ENCODE measurements around the gene PABPN1L. TPM values are rescaled to one million over a fixed set of nuclear protein-coding genes. Genes with fewer than 3 reads are reported as not detected.
A peak's percentile ranks its signal among the peaks of the same experiment; 100 is the strongest.

Gene PABPN1L
- total and polyA plus RNA-seq, 2 of the 8 experiments (the other 6 are each of a cell fraction or from before 2014, with no cell fraction given): not detected

- CTCF ChIA-PET (ENCODE audit: partially characterized antibody): no interaction called here
- peak; percentile 68; the same call in 1 of the 2 replicates for TF ChIP-seq EGR1 (IDR thresholded peaks at IDR 0.05; ENCODE audit: borderline replicate concordance, low read depth, low read length)
These were observed 16.0 kb upstream of the PABPN1L start for GRCh38 chr16:88882358-88883030.

More at GRCh38 chr16:88882358-88883030, 16.0 kb upstream of the PABPN1L start:
- H2BK15ac ChIP-seq (ENCODE audit: low read length): no peak overlapping the region; the same call in 1 of the 2 replicates
- H3K4me1 ChIP-seq (replicated peaks in 1 of 4; ENCODE audit: control insufficient read depth in 3 of 4, insufficient read depth in 4 of 4, low read length in 3 of 4): peaks cover 0 to 9% (median 4%) of the 10 kb centered on the region in 4 experiments; a peak in 4 of 7 replicates
- no peaks in the 10 kb centered on the region; the same call in 1 of the 2 replicates for H3K23me2 ChIP-seq (ENCODE audit: low read depth, low read length)
- H4K91ac ChIP-seq (replicated peaks; ENCODE audit: insufficient read length, low read length): peak overlapping the region; percentile 85
- no peak overlapping the region for H3K4ac ChIP-seq (replicated peaks; ENCODE audit: insufficient read length, low read depth, low read length)
- H2AK5ac ChIP-seq (ENCODE audit: low read depth, low read length): peak overlapping the region; percentile 83; the same call in 1 of the 2 replicates
- H2BK5ac ChIP-seq (ENCODE audit: low read depth, low read length): no peak overlapping the region
- H3K27ac ChIP-seq (ENCODE audit: low read depth, low read length): no peak overlapping the region
- H2AFZ ChIP-seq (ENCODE audit: low read length): no peak overlapping the region
- peak overlapping the region; percentile 92; the same call in 1 of the 2 replicates for H2BK12ac ChIP-seq (ENCODE audit: low read depth, low read length)
- no peak overlapping the region for H3K9ac ChIP-seq (replicated peaks in 1 of 4; ENCODE audit: extremely low read depth in 1 of 4, low read depth in 3 of 4, low read length in 3 of 4)
- H4K5ac ChIP-seq (ENCODE audit: insufficient read length, low read depth, low read length): no peak overlapping the region
- POLR2A ChIA-PET (ENCODE audit: partially characterized antibody): interaction anchor here (1.1 kb wide), 1 partner anchor 21 kb away, joined by 5 read pairs; no protein-coding TSS in a partner anchor
- no peaks in the 10 kb centered on the region for H3K36me3 ChIP-seq (ENCODE audit: control insufficient read depth in 2 of 4, insufficient read depth in 4 of 4, low read length in 3 of 4)
- H3K9me3 ChIP-seq (ENCODE audit: insufficient read depth in 2 of 2, low read depth in 1 of 2, low read length in 1 of 2): no peaks in the 10 kb centered on the region
- H3K56ac ChIP-seq (replicated peaks; ENCODE audit: insufficient read length, low read depth, low read length): no peak overlapping the region
- H2BK20ac ChIP-seq (ENCODE audit: low read length): no peak overlapping the region
- no peak overlapping the region for H3K4me3 ChIP-seq (ENCODE audit: extremely low read depth in 1 of 4, insufficient read depth in 2 of 4, low read depth in 3 of 4, low read length in 4 of 4)
- no peak overlapping the region for H3K18ac ChIP-seq (ENCODE audit: extremely low read depth, low read length)
- no peak overlapping the region for H3K23ac ChIP-seq (ENCODE audit: insufficient read length)
- H3K14ac ChIP-seq (ENCODE audit: insufficient read length): no peak overlapping the region
- H3K4me2 ChIP-seq (ENCODE audit: insufficient read depth in 1 of 2, low read depth in 2 of 2, low read length in 2 of 2): no peak overlapping the region
- H3K79me1 ChIP-seq (ENCODE audit: low read depth, low read length): no peaks in the 10 kb centered on the region; the same call in 1 of the 2 replicates
- WGBS, 2 experiments (ENCODE audit: extremely low coverage in 1 of 2, insufficient coverage in 1 of 2, insufficient read length in 1 of 2, insufficient replicate concordance in 2 of 2, low coverage in 1 of 2, low lambda C conversion rate in 2 of 2, missing lambda C conversion rate in 1 of 2): 94% methylated on average over 24 of the region's 26 CpGs; no CpG with 5 or more reads in 1 of the 2 experiments
- H3K27me3 ChIP-seq (replicated peaks in 1 of 4; ENCODE audit: control insufficient read depth in 3 of 4, extremely low read depth in 1 of 4, insufficient read depth in 3 of 4, low read length in 3 of 4): peaks cover 0 to 7% (median 1%) of the 10 kb centered on the region in 4 experiments; a peak in 2 of 7 replicates
- no peaks in the 10 kb centered on the region for H3K79me2 ChIP-seq (ENCODE audit: control insufficient read depth in 1 of 2, insufficient read depth in 2 of 2, low read length in 2 of 2)
- no peak for DNase-seq (ENCODE audit: low read depth in 1 of 2, low spot score in 2 of 2)
- no peak overlapping the region for H2BK120ac ChIP-seq (replicated peaks; ENCODE audit: low read depth, low read length)
- no peak for FAIRE-seq
- peaks cover 0 to 4% of the 10 kb centered on the region in 2 experiments for H4K20me1 ChIP-seq (replicated peaks in 1 of 2; ENCODE audit: control insufficient read depth in 1 of 2, insufficient read depth in 2 of 2, low read length in 2 of 2)
- H4K8ac ChIP-seq (ENCODE audit: extremely low read depth, insufficient read depth, low read length): peak overlapping the region; percentile 8

All from H1 (cell line).